Smooth muscle cell (in vitro differentiated cells): ENCODE data around the gene EHMT1. TPM values are rescaled to one million over a fixed set of nuclear protein-coding genes. Genes with fewer than 3 reads are reported as not detected.

Experiments
- DNase-seq: peaks from one replicate; lab custom pipeline; 2025; ENCODE audit not compliant: unreplicated experiment; lab: John Stamatoyannopoulos, UW
- H2AFZ ChIP-seq: fragments of 200-600 bp; sonication (generic); 2 replicates; pipeline ENCODE4 v1.6.0; 2016; ENCODE audit warnings: antibody characterized with exemption, low read depth, mild to moderate bottlenecking
- H3F3A ChIP-seq: fragments of 200-600 bp; sonication (generic); 2 replicates; pipeline ENCODE4 v1.6.0; 2017; ENCODE audit warnings: antibody characterized with exemption, low read depth
- H3K27ac ChIP-seq: fragments of 200-600 bp; sonication (generic); 2 replicates; pipeline ENCODE4 v1.5.1; 2016; ENCODE audit warnings: low read depth, mild to moderate bottlenecking
- H3K27me3 ChIP-seq: fragments of 200-600 bp; sonication (generic); 2 replicates; pipeline ENCODE4 v1.6.1; 2016; ENCODE audit warnings: low read depth, mild to moderate bottlenecking
- H3K36me3 ChIP-seq: fragments of 200-600 bp; sonication (generic); 2 replicates; pipeline ENCODE4 v1.5.1; 2016; ENCODE audit warnings: low read depth
- H3K4me1 ChIP-seq: fragments of 200-600 bp; sonication (generic); 2 replicates; pipeline ENCODE4 v1.5.1; 2016; ENCODE audit warnings: low read depth
- H3K4me2 ChIP-seq: fragments of 200-600 bp; sonication (generic); 2 replicates; pipeline ENCODE4 v1.6.0; 2016; ENCODE audit warnings: mild to moderate bottlenecking
- H3K4me3 ChIP-seq: fragments of 200-600 bp; sonication (generic); 2 replicates; pipeline ENCODE4 v1.5.1; 2016; ENCODE audit warnings: mild to moderate bottlenecking
- H3K79me2 ChIP-seq: fragments of 200-600 bp; sonication (generic); 2 replicates; pipeline ENCODE4 v1.6.0; 2016; ENCODE audit warnings: low read depth, mild to moderate bottlenecking
- H3K9ac ChIP-seq: fragments of 200-600 bp; sonication (generic); 2 replicates; pipeline ENCODE4 v1.6.0; 2016; ENCODE audit warnings: low read depth
- H3K9me3 ChIP-seq: fragments of 200-600 bp; sonication (generic); replicated peaks from 2 replicates; pipeline ENCODE4 v1.5.1; 2016; ENCODE audit warnings: low read depth
- H4K20me1 ChIP-seq: fragments of 200-600 bp; sonication (generic); 2 replicates; pipeline ENCODE4 v1.6.0; 2016; ENCODE audit warnings: low read depth
- WGBS: methylation state at CpG from one replicate; pipeline ENCODE4 v1.1.7; 2016; ENCODE audit warnings: low lambda C conversion rate; 5-methylcytosine and 5-hydroxymethylcytosine counted together
- polyA plus RNA-seq: library from polyadenylated mRNA; unstranded; fragments of >200 nt; fragmentation: Nextera tagmentation; extraction: Ambion mirVana; gene quantifications from 2 replicates; pipeline ENCODE4 v1.2.1, GENCODE V29; 2016
- total RNA-seq: library from RNA; depleted of rRNA; stranded (reverse); fragments of >200 nt; gene quantifications from 2 replicates; pipeline ENCODE4 v1.2.3, GENCODE V29; 2014
- TF ChIP-seq, protein P1 (sequence below): fragments of 200-600 bp; sonication (generic); IDR thresholded peaks from 2 replicates; pipeline ENCODE4 v1.5.1; 2017; ENCODE audit warnings: borderline replicate concordance, mild to moderate bottlenecking, antibody characterized with exemption; ENCODE audit not compliant: insufficient read depth, poor library complexity, severe bottlenecking

Gene EHMT1
- total and polyA plus RNA-seq, 2 experiments from 2014 or later = 23.1 to 34.1 TPM

DNA sequence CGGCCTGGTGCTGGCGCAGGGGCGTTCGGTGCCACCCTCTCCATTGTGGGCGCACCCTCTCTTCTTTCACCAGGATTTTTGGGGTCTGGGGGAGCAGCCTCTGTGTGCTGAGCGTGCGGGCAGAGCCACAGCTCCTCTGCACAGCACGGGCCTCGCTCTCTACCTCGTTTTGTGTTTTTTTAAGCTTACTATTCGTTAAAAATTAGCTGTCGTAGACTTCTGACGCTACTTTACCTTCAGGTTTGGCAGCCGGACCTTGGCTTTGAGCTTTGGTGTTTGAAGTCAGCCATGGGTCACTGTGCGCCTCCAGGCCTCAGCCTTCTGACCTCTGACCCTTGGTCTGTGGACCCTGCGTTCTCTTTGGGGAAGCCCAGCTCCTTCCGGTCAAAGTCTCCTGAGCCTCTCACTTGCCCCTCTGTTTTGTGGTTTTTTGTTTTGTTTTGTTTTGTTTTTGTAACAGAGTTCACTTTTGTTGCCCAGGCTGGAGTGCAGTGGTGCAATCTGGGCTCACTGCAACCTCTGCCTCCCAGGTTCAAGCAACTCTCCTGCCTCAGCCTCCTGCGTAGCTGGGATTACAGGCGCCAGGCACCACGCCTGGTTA, 170.6 kb downstream of the EHMT1 start:
- Histone ChIP-seq H2AFZ (no peak overlapping the region), H3K27ac (no peak overlapping the region), H3K36me3 (peaks cover 10% of the 10 kb centered on the region), H3K9ac (no peak overlapping the region), H3K4me2 (no peak overlapping the region), H3K4me3 (no peak overlapping the region), H4K20me1 (peaks cover 58% of the 10 kb centered on the region), H3K79me2 (no peaks in the 10 kb centered on the region), H3K27me3 (no peaks in the 10 kb centered on the region), H3F3A (no peaks in the 10 kb centered on the region), H3K9me3 (no peaks in the 10 kb centered on the region), H3K4me1 (no peaks in the 10 kb centered on the region)
- DNase-seq = no peak
- TF ChIP-seq, protein P1, sequence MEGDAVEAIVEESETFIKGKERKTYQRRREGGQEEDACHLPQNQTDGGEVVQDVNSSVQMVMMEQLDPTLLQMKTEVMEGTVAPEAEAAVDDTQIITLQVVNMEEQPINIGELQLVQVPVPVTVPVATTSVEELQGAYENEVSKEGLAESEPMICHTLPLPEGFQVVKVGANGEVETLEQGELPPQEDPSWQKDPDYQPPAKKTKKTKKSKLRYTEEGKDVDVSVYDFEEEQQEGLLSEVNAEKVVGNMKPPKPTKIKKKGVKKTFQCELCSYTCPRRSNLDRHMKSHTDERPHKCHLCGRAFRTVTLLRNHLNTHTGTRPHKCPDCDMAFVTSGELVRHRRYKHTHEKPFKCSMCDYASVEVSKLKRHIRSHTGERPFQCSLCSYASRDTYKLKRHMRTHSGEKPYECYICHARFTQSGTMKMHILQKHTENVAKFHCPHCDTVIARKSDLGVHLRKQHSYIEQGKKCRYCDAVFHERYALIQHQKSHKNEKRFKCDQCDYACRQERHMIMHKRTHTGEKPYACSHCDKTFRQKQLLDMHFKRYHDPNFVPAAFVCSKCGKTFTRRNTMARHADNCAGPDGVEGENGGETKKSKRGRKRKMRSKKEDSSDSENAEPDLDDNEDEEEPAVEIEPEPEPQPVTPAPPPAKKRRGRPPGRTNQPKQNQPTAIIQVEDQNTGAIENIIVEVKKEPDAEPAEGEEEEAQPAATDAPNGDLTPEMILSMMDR = no peak
- 96% methylated on average over 20 of the region's 20 CpGs for WGBS

DNA sequence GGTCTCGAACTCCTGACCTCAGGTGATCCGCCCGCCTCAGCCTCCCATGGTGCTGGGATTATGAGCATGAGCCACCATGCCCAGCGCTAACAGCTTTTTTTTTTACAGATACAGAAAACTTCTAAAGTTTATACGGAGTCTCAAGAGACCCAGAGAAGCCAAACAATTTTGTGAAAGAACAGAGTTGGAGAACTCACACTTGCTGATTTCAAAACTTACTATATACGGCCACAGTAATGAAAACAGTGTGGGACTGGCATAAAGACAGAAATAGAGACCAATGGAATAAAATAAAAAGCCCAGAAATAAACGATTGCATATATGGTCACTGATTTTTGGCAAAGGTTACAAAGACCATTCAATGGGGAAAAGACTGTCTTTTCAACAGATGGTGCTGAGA, 173.1 kb downstream of the EHMT1 start:
- no peak overlapping the region for H3K9ac ChIP-seq
- H3K36me3 ChIP-seq = peaks cover 15% of the 10 kb centered on the region
- DNase-seq = no peak
- peaks cover 33% of the 10 kb centered on the region for H4K20me1 ChIP-seq
- H3K4me3 ChIP-seq = no peak overlapping the region
- H3K27me3 ChIP-seq = no peaks in the 10 kb centered on the region
- no peak overlapping the region for H3K27ac ChIP-seq
- H3K79me2 ChIP-seq = no peaks in the 10 kb centered on the region
- no peaks in the 10 kb centered on the region for H3K9me3 ChIP-seq
- H3K4me1 ChIP-seq = no peaks in the 10 kb centered on the region
- H3K4me2 ChIP-seq = no peak overlapping the region
- H2AFZ ChIP-seq = no peak overlapping the region
- 99% methylated on average over 7 of the region's 7 CpGs for WGBS
- TF ChIP-seq, protein P1 = no peak
- H3F3A ChIP-seq = no peaks in the 10 kb centered on the region

DNA sequence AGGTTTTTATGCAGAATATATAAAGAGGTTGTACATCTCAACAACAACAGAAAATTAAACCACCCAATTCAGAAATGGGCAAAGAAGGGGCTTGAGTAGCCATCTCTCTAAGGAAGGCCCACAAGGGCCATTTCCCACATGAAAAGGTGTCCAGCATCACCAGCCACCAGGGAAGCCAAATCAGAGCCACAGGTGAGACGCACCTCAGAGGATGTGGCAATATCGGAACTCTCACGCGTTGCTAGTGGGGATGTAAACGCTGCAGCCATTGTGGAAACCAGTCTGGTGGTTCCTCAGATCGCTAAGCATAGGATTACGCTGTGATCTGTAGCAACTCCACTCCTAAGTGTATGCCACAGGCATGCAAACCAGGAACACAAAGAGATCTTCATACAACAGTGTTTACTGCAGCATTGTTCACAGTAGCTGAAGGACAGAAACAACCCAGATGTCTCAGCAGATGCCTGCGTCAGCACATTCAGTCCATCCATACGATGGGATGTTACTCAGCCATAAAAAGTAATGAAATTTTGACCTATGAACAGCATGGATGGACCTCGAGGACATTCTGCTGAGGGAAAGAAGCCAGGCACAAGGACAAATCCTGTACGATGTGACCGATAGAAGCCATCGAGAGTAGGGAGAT, 174.5 kb downstream of the EHMT1 start:
- H2AFZ ChIP-seq = no peak overlapping the region
- H3K9ac ChIP-seq = no peak overlapping the region
- no peaks in the 10 kb centered on the region for H3K79me2 ChIP-seq
- WGBS = 97% methylated on average over 13 of the region's 13 CpGs
- no peaks in the 10 kb centered on the region for H3K27me3 ChIP-seq
- no peaks in the 10 kb centered on the region for H3K9me3 ChIP-seq
- H3K4me1 ChIP-seq = no peaks in the 10 kb centered on the region
- H3K27ac ChIP-seq = no peak overlapping the region
- H3K36me3 ChIP-seq = peaks cover 15% of the 10 kb centered on the region
- H3K4me3 ChIP-seq = no peak overlapping the region
- no peaks in the 10 kb centered on the region for H3F3A ChIP-seq
- no peak overlapping the region for H3K4me2 ChIP-seq
- peaks cover 19% of the 10 kb centered on the region for H4K20me1 ChIP-seq
- no peak for DNase-seq
- TF ChIP-seq, protein P1 = no peak
